ENCODE results near the gene MORN5.

Gene MORN5

DNA sequence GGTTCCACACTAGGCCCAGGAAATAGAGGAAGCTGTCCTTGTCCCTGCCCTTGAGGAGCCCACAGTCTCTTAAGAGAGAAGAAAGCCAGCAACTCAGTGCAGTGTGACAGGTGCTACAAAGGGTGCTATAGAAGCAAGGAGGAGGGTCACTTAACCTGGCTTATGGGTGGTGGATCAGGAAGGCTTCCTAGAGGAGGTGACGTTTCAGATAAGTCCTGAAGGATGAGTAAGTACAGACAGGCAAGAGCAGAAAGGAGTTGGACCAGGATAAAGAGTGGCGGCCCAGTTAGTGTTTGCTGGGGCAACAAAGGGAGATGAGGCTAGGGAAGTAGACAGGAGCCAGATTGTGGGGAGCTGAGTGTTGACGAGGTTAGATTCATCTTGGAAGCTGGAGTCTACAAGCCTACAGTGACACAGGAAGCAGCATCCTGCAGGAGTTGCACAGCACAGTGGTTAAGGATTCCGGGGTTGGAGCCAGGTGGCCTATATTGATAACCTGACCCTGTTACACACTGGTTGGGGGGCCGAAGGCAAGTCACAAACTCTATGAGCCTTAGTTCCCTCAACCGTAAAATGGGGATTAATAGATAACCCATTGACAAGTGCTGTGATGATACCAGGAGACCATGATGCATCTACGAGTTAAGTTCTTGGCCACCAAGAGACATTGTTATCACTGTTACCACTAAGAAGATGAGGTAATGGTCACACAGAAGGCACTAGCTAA lies 74.5 kb downstream of the MORN5 start:
- DNase-seq (ENCODE audit: low read depth) = no peak

DNA sequence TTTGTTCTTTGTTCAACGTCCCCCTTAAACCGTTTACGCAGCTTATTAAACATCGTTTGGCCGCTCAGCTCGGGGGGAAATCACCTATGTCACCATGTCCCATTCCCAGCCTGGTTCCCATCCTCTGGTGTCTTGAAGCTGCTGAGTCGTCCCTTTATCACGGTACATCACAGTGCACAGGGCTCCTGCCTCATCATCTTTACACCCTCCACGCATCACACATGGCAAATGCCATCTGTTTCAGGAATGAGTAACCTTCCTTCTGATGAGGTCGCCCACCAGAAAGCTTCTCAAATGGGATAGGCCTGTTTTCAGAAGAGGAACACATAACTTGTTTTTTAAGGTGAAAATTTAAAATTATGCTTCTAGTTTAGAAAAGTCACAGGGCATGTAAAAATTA lies 77.0 kb downstream of the MORN5 start:
- DNase-seq (ENCODE audit: low read depth) = no peak

DNA sequence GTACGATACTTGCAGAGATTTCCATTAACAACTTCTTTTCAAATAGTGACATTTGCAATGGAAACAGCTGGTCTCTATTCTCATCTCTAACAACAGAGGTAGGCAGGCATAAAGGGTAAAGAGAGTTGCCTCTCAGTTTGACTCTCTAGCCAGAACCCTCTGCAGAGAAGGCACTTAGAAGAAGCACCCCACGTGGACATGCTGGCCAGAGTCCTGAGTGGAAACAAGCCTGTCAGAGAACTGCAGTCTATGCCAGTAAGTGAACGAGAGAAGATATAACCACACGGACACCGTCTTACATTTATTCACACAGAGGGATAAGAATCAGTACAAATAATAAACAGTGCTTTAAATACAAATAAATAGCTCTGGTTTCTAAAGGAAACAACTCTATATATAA lies 80.0 kb downstream of the MORN5 start:
- DNase-seq (ENCODE audit: low read depth) = no peak

DNA sequence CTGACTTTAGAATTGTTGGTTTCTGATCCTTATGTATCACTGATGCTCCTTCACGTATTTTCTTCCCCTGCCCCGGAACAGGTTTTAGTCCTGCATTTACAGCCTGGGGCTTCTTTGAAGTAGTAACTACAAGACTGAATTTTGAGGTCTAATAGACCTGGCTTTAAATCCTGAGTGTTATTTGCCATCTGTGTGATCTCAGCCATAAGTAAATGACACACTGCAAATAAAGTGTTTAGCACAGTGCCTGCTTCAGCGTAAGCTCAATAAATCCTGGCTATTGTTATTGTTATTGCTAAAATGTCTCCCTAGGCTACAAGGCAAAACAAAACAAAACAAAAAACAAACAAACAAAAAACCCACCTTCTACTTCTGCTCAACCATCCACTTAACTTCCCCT lies 84.6 kb downstream of the MORN5 start:
- DNase-seq (ENCODE audit: low read depth) = no peak

DNA sequence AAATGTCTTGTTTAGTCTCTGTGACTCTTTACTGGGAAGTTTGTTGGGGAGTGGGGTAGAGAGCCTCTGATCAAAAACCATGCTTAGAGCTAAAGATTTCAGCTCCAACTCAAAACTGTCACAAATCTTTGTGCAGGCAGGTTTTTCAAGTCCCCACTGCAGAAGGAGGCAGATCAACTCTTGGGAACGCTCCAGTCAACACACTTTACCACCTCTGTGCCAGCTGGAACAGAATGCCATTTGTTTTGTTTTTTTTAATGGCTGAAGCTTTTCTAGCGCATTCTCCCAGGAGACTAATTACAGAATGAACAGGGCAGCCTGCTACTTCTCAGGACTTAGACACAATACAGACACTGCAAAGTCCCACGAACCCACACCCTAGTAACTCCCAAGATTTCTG lies 87.0 kb downstream of the MORN5 start:
- DNase-seq (ENCODE audit: low read depth) = no peak

DNA sequence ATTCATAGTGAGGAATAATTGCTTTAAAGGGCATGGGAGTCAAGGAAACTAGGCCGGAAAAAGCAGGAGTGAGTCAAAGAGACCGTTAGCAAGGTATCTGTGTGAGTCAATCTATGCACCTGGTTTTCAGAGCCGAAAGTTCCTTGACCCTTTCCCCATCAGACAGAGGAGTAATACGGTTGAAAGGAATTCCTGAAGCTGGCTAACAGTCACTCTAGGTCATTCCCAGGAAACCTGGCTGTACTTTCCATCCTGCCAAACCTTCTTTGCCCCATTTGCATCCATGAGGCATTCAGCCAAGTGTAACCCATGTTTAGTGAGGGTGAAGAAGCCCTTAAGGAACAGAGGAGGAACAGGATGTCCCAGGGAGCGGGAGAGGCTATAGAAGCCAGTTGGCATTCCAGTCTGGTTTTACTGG lies 88.7 kb downstream of the MORN5 start:
- no peak for DNase-seq (ENCODE audit: low read depth)
